Astrocyte of the spinal cord (primary cell): ENCODE results near the gene MCC.
"Not testable (repeated sequence)": the region's sequence is repeated elsewhere in the genome, so short reads cannot be mapped to it uniquely, and the experiment has no call there.

Experiments
- DNase-seq: peaks from one replicate; pipeline ENCODE4 v3.0.0; 2011; ENCODE audit warnings: low read depth, low spot score
- H3K4me3 ChIP-seq: 2 replicates; pipeline ENCODE4 v1.5.1; 2011; ENCODE audit warnings: low read depth, mild to moderate bottlenecking, low read length, moderate library complexity
- in situ Hi-C: cut with HindIII; loops from 2 replicates; pipeline ENCODE4 v1.10.0; 2017; ENCODE audit warnings: low sequenced_read_pairs
- TF ChIP-seq, protein P1 (sequence below): IDR thresholded peaks from 2 replicates; pipeline ENCODE4 v1.5.1; 2012; ENCODE audit warnings: low read depth, mild to moderate bottlenecking, low read length, inconsistent platforms

MCC gene

GRCh38 chr5:113075019-113075418, 413.2 kb downstream of the MCC start:
- TF ChIP-seq, protein P1, sequence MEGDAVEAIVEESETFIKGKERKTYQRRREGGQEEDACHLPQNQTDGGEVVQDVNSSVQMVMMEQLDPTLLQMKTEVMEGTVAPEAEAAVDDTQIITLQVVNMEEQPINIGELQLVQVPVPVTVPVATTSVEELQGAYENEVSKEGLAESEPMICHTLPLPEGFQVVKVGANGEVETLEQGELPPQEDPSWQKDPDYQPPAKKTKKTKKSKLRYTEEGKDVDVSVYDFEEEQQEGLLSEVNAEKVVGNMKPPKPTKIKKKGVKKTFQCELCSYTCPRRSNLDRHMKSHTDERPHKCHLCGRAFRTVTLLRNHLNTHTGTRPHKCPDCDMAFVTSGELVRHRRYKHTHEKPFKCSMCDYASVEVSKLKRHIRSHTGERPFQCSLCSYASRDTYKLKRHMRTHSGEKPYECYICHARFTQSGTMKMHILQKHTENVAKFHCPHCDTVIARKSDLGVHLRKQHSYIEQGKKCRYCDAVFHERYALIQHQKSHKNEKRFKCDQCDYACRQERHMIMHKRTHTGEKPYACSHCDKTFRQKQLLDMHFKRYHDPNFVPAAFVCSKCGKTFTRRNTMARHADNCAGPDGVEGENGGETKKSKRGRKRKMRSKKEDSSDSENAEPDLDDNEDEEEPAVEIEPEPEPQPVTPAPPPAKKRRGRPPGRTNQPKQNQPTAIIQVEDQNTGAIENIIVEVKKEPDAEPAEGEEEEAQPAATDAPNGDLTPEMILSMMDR = no peak
- in situ Hi-C loops = no loop called here
- no peak for DNase-seq
- no peak overlapping the region for H3K4me3 ChIP-seq

GRCh38 chr5:113073629-113074034, 414.6 kb downstream of the MCC start:
- H3K4me3 ChIP-seq, in situ Hi-C loops, DNase-seq: not testable (repeated sequence)

- TF ChIP-seq, protein P1 = no peak
- DNase-seq = no peak
- in situ Hi-C loops = no loop called here
- no peak overlapping the region for H3K4me3 ChIP-seq
Observed at GRCh38 chr5:113071401-113071800, 416.9 kb downstream of the MCC start.

DNA sequence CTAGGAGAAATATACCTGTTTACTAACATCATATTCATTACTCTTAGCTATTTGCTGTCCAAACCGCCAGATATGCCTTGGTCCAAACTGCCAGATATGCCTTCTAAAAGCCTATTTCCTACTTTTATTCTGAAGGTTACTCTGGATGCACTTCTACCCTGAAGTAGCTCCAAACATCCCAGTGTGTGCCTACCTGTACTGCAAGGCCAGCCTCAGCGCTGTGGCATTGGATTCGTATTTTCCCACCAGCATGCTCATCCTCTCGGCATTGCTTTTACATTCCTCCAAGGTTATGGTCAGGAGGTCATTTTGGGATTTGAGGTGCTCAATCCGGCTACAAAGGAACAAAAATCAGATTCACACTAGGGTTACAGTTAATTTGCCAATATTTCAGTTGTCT, 417.4 kb downstream of the MCC start:
- TF ChIP-seq, protein P1 = no peak
- in situ Hi-C loops = no loop called here
- no peak for DNase-seq
- H3K4me3 ChIP-seq = no peak overlapping the region

GRCh38 chr5:113068559-113068958, 419.7 kb downstream of the MCC start:
- in situ Hi-C loops = no loop called here
- peak; percentile 37 for DNase-seq
- TF ChIP-seq, protein P1 = no peak
- H3K4me3 ChIP-seq = no peak overlapping the region

- in situ Hi-C loops = no loop called here
- TF ChIP-seq, protein P1 = no peak
- no peak for DNase-seq
- no peak overlapping the region for H3K4me3 ChIP-seq
Observed at GRCh38 chr5:113067635-113068344, 420.5 kb downstream of the MCC start.

DNA sequence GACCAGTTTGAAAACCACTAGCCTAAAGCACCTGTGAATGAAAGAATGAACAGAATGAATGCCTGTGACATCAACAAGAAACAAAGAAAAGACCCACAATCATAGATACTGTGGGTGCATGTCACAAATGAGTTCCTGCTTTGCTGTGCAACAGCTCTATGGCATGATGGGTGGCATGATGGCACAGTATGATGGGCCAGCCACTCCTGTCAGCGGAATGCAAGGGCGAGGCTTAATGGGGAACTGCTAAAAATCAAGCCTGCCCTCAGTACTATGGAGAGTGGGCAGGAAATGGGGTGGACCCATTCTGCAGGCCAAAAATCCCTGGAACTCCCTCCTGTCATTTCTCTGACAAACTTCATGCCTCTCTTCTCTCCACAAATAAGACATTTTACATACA, 422.6 kb downstream of the MCC start:
- no peak overlapping the region for H3K4me3 ChIP-seq
- no peak for DNase-seq
- TF ChIP-seq, protein P1 = no peak
- in situ Hi-C loops = no loop called here
